Endothelial cell (in vitro differentiated cells): ENCODE results near the gene MYOF. TPM values are rescaled to one million over a fixed set of nuclear protein-coding genes. Genes with fewer than 3 reads are reported as not detected.

Experiments
- DNase-seq: peaks from one replicate; pipeline ENCODE4 v3.0.0; 2021; ENCODE audit warnings: low spot score
- H3K27ac Mint-ChIP-seq: one replicate; pipeline ENCODE4 v1.8.0; 2021; ENCODE audit warnings: mixed read lengths, inconsistent platforms; ENCODE audit not compliant: unreplicated experiment
- H3K27me3 Mint-ChIP-seq: one replicate; pipeline ENCODE4 v1.8.0; 2021; ENCODE audit warnings: mild to moderate bottlenecking, moderate library complexity, mixed read lengths, inconsistent platforms; ENCODE audit not compliant: unreplicated experiment
- H3K36me3 Mint-ChIP-seq: one replicate; pipeline ENCODE4 v1.8.0; 2021; ENCODE audit warnings: mild to moderate bottlenecking, low read depth, mixed read lengths, inconsistent platforms; ENCODE audit not compliant: unreplicated experiment
- H3K4me1 Mint-ChIP-seq: one replicate; pipeline ENCODE4 v1.8.0; 2021; ENCODE audit warnings: mild to moderate bottlenecking, mixed read lengths, inconsistent platforms; ENCODE audit not compliant: unreplicated experiment
- H3K4me3 Mint-ChIP-seq: one replicate; pipeline ENCODE4 v1.8.0; 2021; ENCODE audit warnings: mild to moderate bottlenecking, mixed read lengths, inconsistent platforms; ENCODE audit not compliant: unreplicated experiment
- H3K9me3 Mint-ChIP-seq: one replicate; pipeline ENCODE4 v1.8.0; 2021; ENCODE audit warnings: mixed read lengths, inconsistent platforms; ENCODE audit not compliant: unreplicated experiment
- total RNA-seq: library from RNA; stranded (reverse); fragmentation: NEBNext Ultra II Directional; extraction: Animal tissue kit (Norgen Biotek cat#: 25700); gene quantifications from one replicate; pipeline ENCODE4 v1.2.1, GENCODE V29; 2021; ENCODE audit not compliant: unreplicated experiment
- TF ChIP-seq, protein P1 (sequence below): fragments of 200-600 bp; sonication (generic); IDR thresholded peaks from one replicate; pipeline ENCODE4 v1.5.0; 2021; ENCODE audit warnings: antibody characterized with exemption; ENCODE audit not compliant: unreplicated experiment

The MYOF gene
- total RNA-seq, 1 donor from 2014 or later: 12.4 TPM

DNA sequence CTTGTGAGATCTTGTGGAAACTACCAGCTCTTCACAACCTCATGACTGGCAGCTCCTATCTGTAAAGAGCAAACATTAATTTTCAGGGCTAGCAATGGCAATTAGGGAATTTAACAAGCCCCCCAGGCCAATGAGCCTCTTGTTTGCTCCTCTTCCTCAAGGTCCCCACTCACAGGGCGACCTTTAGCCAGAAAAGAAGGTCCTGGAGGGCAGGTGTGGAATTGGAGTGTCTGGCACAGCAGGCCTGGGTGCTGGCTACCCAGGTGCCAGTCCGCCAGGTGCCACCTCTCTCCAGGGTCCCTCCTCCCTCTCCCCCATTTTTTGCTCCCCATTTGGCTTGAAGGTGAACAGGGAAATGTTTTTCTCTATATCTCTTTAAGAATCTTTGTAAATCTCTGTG is 12.4 kb upstream of the MYOF start:
- no peaks in the 10 kb centered on the region for H3K36me3 Mint-ChIP-seq
- no peak overlapping the region for H3K27ac Mint-ChIP-seq
- H3K9me3 Mint-ChIP-seq: no peaks in the 10 kb centered on the region
- TF ChIP-seq, protein P1, sequence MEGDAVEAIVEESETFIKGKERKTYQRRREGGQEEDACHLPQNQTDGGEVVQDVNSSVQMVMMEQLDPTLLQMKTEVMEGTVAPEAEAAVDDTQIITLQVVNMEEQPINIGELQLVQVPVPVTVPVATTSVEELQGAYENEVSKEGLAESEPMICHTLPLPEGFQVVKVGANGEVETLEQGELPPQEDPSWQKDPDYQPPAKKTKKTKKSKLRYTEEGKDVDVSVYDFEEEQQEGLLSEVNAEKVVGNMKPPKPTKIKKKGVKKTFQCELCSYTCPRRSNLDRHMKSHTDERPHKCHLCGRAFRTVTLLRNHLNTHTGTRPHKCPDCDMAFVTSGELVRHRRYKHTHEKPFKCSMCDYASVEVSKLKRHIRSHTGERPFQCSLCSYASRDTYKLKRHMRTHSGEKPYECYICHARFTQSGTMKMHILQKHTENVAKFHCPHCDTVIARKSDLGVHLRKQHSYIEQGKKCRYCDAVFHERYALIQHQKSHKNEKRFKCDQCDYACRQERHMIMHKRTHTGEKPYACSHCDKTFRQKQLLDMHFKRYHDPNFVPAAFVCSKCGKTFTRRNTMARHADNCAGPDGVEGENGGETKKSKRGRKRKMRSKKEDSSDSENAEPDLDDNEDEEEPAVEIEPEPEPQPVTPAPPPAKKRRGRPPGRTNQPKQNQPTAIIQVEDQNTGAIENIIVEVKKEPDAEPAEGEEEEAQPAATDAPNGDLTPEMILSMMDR: no peak
- peaks cover 18% of the 10 kb centered on the region for H3K4me1 Mint-ChIP-seq
- peaks cover 5% of the 10 kb centered on the region for H3K27me3 Mint-ChIP-seq
- no peak for DNase-seq
- H3K4me3 Mint-ChIP-seq: no peak overlapping the region

DNA sequence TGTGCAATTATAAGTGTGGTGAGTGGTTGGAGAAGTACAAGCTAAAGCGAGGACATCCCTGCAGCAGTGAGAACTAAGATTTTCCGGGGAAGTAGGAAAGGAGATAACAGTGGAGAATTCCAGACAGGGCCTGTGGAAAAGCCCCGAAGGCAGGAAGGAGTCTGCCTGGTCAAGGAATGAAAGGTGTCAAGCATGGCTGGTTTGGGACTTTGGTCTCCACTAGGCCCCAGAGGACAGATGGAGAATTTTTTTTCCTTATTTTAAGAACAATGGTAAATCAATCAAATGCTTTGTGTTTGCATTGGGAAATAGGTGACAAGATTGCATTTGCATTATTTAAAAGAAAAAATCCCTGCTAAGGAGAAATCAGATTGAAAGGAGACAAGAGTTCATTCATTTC is 11.0 kb upstream of the MYOF start:
- Mint-ChIP-seq H3K27ac (no peak overlapping the region), H3K36me3 (no peaks in the 10 kb centered on the region)

DNA sequence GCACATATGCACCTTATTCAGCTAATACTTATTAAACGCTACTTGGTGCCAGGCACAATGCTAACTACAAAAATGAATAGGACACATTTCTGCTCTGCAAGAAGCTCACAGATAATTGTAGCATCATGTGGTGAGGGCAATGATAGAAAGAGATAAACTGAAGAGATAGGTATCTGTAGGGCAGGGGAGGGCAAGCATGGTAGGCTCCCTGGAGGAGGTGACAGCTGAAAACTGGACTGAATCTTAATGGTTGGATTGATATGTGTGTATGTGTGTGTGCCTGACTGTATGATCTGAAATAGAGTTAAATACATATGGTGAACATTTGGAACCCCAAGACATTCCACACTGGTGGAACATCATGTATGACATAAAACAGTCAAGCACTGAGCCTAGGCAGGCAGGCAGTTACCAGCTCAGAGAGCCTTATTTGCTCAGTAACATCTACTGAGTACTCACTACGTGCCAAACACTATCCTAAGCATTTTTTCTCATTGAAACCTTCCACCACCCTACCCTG is 9.5 kb upstream of the MYOF start:
- H3K4me3 Mint-ChIP-seq: no peak overlapping the region
- H3K36me3 Mint-ChIP-seq: no peaks in the 10 kb centered on the region
- H3K27me3 Mint-ChIP-seq: peaks cover 3% of the 10 kb centered on the region
- DNase-seq: no peak
- H3K4me1 Mint-ChIP-seq: peaks cover 21% of the 10 kb centered on the region
- H3K9me3 Mint-ChIP-seq: no peaks in the 10 kb centered on the region
- no peak overlapping the region for H3K27ac Mint-ChIP-seq
- TF ChIP-seq, protein P1: no peak

More for the DNA sequence above, 11.0 kb upstream of the MYOF start:
- no peak for DNase-seq
- TF ChIP-seq, protein P1: no peak
- peaks cover 5% of the 10 kb centered on the region for H3K27me3 Mint-ChIP-seq
- peaks cover 27% of the 10 kb centered on the region for H3K4me1 Mint-ChIP-seq
- no peak overlapping the region for H3K4me3 Mint-ChIP-seq
- no peaks in the 10 kb centered on the region for H3K9me3 Mint-ChIP-seq

DNA sequence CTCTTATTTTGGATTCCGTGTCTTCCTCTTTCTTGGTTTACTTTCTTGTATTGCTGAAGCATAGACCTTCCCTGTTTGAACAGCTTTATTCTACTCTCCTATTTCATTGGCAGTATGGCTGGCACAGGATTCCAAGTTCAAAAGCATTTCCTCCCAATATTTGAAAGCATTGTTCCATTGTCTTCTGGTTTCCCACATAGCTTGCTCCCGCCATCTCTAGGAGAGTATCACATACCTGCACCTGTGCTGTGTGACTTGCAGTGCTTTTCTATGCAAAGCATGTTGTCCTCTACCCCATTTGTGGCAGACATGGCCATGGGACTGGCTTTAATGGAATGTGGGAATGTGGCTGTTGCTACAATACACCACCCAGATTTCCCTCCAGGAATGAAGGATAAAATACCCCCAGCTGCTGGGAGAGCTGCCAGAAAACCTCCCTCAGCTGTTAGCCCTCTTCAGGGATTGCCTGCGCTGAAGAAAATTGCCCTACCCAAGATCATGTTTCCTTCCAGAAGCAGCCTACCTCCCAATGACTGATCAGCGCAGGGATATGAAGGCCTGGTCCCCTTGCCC is 6.9 kb upstream of the MYOF start:
- TF ChIP-seq, protein P1: no peak

DNA sequence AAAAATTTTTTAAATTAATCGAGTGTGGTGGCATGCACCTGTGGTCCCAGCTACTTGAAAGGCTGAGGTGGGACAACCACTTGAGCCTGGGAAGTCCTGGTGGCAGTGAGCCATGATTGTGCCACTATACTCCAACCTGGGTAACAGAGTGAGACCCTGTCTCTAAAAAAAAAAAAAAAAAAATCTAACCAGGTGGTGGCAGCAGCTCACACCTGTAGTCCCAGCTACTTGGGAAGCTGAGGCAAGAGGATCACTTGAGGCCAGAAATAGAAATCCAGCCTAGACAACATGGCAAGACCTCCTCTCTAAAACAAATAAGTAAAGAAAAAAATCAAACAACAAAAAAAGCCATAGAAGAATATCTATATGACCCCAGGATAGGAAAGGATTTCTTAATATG is 3.6 kb upstream of the MYOF start:
- DNase-seq: no peak
- H3K4me1 Mint-ChIP-seq: peaks cover 20% of the 10 kb centered on the region
- H3K4me3 Mint-ChIP-seq: no peak overlapping the region
- no peak overlapping the region for H3K27ac Mint-ChIP-seq
- H3K9me3 Mint-ChIP-seq: no peaks in the 10 kb centered on the region
- TF ChIP-seq, protein P1: no peak
- no peaks in the 10 kb centered on the region for H3K27me3 Mint-ChIP-seq
- H3K36me3 Mint-ChIP-seq: no peaks in the 10 kb centered on the region

More for the DNA sequence above, 6.9 kb upstream of the MYOF start:
- Mint-ChIP-seq H3K27me3 (no peaks in the 10 kb centered on the region), H3K36me3 (no peaks in the 10 kb centered on the region), H3K4me1 (peaks cover 19% of the 10 kb centered on the region), H3K4me3 (no peak overlapping the region), H3K9me3 (no peaks in the 10 kb centered on the region), H3K27ac (no peak overlapping the region)
- DNase-seq: no peak
